Esophagus muscularis mucosa (tissue), 2 donors: ENCODE measurements around the gene ARID5B.

ENCODE experiments used
- POLR2A ChIP-seq: fragments of 450-650 bp; IDR thresholded peaks from one replicate; pipeline ENCODE4 v1.6.1; 2017; ENCODE audit warnings: antibody characterized with exemption, moderate library complexity, mild to moderate bottlenecking, low read depth
- POLR2AphosphoS5 ChIP-seq, 2 donors: sonication (generic); formaldehyde crosslinking; IDR thresholded peaks; one replicate each; pipeline ENCODE4 v1.6.1; 2017; ENCODE audit warnings: antibody characterized with exemption in 2 of 2

GRCh38 chr10:61895898-61896600 is 5.5 kb upstream of the ARID5B start:
- TF ChIP-seq POLR2AphosphoS5 (IDR thresholded peaks at IDR 0.05) (no peak), POLR2A (no peak)
